Pons (tissue), 1 donor: ENCODE measurements around the gene RUNX2.
A peak's percentile ranks its signal among the peaks of the same experiment; 100 is the strongest.
"Not testable (repeated sequence)": the region's sequence is repeated elsewhere in the genome, so short reads cannot be mapped to it uniquely, and the experiment has no call there.

Experiments
- DNase-seq: peaks from one replicate; pipeline ENCODE4 v3.0.0-alpha.2; 2016; ENCODE audit warnings: low spot score

The RUNX2 gene

DNA sequence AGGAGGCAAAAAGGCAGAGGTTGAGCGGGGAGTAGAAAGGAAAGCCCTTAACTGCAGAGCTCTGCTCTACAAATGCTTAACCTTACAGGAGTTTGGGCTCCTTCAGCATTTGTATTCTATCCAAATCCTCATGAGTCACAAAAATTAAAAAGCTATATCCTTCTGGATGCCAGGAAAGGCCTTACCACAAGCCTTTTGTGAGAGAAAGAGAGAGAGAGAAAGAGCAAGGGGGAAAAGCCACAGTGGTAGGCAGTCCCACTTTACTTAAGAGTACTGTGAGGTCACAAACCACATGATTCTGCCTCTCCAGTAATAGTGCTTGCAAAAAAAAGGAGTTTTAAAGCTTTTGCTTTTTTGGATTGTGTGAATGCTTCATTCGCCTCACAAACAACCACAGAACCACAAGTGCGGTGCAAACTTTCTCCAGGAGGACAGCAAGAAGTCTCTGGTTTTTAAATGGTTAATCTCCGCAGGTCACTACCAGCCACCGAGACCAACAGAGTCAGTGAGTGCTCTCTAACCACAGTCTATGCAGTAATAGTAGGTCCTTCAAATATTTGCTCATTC, at the start of gene RUNX2:
RUNX2 (plus strand) TSS at position 375 of the 567 bp plus-strand sequence. CDS start 397 bp downstream, outside the sequence.
- peak; percentile 56 for DNase-seq

DNA sequence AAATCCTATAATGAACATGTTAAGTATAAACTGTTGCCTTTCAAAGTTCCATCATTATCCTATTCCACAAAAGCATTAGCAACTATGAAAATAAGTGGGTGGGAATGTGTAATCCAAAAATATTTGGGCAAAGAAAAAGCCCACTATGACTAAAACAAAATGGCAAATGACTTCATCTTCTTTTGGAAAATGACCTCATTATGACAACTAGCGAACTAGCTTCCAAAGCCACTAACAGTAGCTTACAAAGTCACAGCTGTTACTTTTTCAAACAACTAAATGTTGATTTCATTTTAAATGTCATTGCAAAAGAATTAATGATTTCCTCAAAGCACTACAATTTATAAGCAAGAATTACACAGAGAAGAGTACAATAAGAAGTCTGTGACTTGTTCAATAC, 49.8 kb upstream of the RUNX2 start:
- DNase-seq, result no peak

DNA sequence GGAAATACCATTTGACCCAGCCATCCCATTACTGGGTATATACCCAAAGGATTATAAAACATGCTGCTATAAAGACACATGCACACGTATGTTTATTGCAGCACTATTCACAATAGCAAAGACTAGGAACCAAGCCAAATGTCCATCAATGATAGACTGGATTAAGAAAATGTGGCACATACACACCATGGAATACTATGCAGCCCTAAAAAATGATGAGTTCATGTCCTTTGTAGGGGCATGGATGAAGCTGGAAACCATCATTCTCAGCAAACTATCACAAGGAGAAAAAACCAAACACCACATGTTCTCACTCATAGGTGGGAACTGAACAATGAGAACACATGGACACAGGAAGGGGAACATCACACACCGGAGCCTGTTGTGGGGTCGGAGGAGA, 41.4 kb upstream of the RUNX2 start:
- not testable (repeated sequence) for DNase-seq

DNA sequence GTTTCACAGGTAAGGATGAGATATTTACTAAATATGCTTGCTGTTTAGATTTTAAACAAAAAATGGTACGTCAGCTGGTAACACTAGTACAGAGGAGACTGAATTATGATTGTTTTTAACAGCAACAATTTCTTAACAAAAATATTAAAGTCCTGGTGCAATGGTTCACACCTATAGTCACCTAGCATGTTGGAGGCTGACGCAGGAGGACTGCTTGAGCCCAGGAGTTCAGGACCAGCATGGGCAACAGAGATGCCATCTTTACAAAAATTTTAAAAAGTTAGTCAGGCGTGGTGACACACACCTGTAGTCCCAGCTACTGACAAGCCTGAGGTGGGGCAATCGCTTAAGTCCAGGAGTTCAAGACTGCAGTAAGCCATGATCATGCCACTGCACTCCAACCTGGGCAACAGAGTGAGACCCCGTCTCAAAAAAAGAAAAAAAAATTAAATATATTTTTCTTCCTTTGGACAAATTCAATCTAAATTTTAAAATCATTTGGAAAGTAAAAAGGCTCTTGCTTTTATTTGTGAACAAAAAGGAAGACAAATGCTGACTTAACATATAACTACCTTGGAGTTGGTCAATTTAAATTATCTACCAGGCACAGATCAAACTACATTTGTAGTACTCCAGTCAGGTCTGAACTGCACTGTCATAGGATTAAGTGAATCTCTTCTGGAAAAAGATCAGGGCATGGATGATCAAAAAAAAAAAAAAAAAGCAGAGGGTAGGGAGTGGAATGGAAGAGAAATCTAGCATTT, 38.2 kb upstream of the RUNX2 start:
- no peak for DNase-seq

DNA sequence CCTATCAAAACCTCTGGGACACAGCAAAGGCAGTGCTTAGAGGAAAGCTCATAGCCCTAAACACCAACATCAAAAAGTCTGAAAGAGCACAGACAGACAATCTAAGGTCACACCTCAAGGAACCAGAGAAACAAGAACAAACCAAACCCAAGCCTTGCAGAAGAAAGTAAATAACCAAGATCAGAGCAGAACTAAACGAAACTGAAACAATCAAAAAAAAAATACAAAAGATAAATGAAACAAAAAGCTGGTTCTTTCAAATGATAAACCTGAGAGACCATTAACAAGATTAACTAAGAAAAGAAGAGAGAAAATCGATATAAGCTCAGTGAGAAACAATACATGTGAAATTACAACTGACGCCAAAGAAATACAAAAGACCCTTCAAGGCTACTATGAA, 34.8 kb upstream of the RUNX2 start:
- DNase-seq, result no peak

DNA sequence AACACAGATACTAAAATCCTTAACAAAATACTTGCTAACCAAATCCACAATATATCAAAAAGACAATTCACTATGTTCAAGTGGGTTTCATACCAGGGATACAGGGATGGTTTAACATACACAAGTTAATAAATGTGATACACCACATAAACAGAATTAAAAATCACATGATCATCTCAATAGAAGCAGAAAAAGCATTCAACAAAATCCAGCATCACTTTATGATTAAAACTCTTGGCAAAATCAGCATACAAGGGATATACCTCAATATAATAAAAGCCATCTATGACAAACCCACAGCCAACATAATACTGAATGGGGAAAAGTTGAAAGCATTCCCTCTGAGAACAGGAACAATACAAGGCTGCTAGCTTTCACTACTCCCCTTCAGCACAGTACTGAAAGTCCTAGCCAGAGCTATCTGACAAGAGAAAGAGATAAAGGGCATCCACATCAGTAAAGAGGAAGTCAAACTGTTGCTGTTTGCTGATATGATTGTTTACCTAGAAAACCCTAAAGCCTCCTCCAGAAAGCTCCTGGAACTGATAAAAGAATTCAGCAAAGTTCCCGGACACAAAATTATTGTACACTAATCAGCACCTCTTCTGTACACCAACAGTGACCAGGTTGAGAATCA, 33.9 kb upstream of the RUNX2 start:
- DNase-seq, result not testable (repeated sequence)

DNA sequence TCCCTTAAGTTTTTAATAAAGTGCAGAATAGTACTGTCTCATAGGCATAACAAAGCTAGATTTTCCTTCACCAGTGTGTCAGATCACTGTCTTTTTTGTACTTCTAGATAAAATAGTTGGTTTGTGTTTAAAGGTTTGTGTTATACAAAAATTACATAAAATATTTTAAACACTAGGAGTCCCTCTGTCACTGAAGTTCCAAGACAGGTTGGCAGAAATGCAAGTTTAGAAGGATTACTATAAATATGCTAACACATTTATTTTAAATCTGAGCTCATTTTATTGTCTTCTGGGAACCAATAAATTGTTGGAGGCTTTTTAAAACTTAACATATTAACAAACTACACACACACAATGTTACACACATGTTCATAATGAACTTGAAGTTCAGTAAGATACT, 30.8 kb upstream of the RUNX2 start:
- no peak for DNase-seq

DNA sequence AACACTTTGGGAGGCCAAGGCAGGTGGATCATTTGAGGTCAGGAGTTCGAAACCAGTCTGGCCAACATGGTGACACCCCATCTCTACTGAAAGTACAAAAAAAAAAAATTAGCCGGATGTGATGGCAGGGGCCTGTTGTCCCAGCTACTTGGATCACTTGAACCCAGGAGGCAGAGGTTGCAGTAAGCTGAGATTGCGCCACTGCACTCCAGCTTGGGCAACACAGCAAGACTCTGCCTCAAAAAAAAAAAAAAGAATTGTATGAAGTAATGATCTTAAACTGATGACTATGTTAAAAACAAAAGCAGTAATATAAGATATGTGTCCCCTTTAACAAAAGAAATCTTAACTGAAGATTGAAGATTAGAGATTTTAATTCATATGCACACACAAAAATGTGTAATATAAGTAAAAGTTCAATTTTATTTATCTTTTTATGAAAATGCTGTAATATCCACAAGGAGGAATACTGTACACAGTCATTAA, 29.0 kb upstream of the RUNX2 start:
- no peak for DNase-seq

DNA sequence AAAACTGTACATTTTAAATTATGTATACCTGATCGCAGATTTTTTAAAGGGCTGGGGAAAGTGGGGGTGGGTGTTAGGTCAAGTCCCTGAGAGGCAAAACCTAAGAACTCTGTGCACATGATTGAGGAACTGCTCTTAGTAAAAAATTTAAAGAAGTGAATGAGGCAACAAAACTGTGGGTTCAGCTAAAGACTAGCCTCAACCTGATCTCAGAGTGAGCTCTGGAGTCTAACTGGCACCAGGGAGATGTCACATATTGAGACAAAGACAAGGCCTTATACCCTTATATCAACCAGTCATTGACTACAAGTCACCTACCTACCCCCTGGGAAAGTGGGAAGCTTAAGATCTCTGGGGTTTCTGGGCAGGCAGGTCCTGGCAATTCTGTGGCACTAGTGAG, 27.4 kb upstream of the RUNX2 start:
- no peak for DNase-seq

DNA sequence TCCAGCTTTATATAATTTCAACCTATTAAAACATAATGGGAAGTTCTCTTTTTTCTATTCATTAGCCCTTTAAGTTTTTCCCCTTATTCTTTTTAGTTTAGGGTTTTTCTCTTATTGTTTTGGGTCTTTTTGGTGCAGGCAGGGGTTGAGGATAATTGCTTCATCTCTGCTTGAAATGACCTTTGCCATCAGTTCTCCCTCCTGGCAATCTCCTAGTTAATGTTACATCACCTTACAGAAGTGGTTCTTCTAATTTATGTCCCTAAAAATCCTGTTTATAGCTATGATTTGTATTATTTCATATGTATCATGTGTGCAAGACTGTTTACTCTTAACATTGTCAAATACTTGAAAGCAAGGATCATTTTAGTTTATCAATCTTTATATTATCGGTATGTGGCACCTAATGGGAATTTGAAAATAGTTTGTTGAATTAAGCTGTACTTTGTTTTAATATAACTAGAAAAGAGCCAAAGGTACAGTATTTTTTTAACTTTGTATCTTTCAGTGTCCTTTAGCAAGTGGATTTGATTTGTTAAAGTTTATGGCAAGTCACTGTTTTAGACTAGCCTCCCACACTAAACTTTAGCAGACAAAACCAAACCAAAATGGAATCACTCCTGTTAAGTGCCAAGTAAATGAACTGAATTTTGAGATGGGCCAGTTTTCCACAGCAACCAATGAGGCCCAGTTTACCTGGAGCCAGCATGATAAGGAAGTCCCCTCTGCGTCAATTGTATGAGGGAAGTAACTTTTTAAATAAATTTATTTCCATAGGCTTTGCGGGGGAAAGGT, 26.6 kb upstream of the RUNX2 start:
- no peak for DNase-seq

DNA sequence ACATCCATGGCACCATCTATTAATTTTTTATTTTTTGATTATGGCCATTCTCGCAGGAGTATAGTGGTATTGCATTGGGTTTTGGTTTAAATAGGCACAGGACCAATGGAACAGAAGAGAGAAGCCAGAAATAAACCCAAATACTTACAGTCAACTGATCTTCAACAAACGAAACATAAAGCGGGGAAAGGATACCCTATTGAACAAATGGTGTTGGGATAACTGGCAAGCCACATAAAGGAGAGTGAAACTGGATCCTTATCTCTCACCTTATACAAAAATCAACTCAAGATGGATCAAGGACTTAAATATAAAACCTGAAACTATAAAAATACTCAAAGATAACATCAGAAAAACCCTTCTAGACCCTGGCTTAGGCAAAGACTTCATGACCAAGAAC, 25.3 kb upstream of the RUNX2 start:
- DNase-seq, result no peak

DNA sequence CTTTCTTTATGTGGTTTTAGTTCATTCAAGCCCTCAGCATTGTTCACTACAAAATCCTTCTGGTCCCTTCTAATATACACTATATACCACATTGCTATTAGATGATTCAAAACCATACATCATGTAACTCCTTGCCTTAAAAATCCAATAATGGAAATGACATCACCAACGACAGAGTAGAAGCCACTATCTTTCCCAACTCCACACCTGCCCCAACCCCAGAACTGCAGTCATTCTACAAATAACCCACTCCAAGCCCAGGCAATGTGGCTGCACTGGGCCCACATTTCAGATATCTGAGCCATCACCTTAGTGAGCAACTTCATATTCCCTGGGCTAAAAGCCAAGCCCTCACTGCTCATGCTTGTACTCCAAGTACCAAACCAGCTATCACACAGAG, 22.6 kb upstream of the RUNX2 start:
- no peak for DNase-seq

DNA sequence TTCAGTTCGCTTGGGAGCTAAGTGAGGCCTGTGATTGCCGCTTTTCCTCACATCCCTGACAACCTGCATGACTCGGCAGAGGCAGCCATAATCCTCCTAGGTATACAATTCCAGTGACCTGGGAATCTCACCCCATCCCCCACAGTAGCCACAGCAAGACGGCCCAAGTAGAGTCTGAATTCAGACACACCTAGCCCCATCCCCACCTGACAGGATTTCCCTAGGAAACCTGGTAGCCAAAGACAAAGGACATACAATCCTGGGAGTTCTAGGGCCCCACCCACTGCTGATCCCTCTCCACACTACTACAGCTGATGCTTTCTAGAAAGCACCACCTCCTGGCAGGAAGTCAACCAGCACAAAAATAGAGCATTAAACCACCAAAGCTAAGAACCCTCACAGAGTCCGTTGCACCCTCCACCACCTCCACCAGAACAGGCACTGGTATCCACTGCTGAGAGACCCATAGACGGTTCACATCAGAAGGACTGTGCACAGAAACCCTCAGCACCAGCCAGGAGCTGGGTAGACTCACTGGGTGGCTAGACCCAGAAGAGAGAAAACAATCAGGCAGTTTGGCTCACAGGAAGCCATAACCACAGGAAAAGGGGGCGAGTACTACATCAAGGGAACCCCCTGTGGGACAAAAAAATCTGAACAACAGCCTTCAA, 17.9 kb upstream of the RUNX2 start:
- DNase-seq, result no peak

DNA sequence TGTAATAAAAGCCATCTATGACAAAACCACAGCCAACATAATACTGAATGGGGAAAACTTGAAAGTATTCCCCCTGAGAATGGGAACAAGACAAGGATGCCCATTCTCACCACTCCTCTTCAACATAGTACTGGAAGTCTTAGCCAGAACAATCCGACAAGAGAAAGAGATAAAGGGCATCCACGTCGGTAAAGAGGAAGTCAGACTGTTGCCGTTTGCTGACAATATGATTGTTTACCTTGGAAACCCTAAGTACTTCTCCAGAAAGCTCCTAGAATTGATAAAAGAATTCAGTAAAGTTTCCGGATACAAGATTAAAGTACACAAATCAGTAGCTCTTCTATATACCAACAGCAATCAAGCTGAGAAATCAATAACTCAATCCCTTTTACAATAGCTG, 14.0 kb upstream of the RUNX2 start:
- DNase-seq, result no peak

DNA sequence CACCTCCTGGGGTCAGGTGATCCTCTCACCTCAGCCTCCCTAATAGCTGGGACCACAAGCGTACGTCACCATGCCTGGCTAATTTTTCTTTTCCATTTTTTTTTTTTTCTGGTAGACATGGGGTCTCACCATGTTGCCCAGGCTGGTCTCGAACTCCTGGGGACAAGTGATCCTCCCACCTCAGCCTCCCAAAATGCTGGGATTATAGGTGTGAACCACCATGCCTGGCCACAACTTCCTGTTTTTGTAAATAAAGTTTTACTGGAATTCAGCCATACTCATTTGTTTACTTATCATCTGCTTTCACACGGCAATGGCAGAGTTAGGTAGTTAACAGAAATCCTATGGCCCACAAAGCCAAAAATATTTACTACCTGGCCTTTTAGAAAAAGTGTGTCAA, 7.8 kb upstream of the RUNX2 start:
- DNase-seq, result no peak

DNA sequence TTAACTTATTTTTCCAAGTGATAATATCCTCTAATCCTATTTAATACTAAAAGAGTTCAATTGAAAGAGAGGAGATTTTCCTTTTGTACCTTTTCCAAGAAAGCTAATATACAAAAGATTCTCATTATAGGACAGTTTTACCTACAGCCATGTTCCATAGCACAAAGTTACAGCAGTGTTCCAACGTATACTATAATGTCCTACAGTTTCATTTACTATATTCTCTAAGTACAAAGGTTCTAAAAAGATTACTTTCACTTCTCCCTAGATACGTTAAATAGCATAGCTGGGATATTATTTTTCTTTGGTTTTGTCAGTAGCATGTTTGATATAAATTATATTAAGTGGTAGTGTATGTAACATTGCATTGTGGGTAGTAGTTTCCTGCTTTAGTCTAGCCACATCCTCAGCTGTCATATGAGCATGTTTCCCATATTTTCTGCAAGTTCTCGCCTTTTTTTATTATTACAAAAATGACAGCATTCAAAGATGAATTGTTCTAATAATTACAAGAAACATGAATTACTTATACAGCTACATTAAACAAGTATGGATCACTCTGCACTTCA, 4.4 kb upstream of the RUNX2 start:
- no peak for DNase-seq

DNA sequence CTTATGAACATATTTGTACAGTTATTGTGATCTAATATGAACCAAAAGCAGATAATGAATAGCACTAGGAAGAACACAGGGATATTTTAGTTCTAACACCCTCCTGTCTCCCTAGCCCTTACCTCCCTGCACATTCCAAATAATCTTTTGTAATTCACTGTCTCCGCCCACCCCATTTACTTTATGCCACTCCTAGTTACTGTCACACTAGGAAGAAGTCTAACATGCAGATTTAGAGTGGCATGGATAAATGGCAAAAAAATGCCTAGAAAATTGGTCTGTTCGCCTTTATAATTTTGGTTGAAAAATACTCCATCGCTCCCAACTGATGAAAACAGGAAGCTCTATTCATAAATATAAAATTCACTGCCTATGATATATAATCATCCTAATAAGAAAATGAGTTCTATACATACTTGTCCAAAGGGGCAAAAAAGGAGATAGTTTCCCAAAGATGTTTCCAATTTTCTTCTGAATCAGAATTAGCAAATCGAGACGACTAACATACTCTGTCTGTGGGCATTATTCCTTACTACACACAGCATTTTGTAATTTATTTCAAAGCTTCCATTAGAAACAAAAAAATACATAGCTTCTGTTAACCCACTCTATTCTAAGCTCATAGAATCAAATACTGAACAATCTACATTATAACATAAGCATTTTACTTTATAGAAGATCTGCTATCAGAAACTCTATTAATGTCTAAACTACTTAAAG, 1.3 kb upstream of the RUNX2 start:
- DNase-seq, result no peak

DNA sequence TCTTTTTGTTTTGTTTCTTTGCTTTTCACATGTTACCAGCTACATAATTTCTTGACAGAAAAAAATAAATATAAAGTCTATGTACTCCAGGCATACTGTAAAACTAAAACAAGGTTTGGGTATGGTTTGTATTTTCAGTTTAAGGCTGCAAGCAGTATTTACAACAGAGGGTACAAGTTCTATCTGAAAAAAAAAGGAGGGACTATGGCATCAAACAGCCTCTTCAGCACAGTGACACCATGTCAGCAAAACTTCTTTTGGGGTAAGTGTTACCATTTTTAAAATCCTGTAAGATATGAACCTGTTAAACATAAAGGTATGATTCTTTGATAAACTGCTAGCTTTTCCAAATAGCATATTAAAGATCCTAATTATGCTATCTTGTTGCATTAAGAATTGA, 393 bp downstream of the RUNX2 start:
- no peak for DNase-seq

DNA sequence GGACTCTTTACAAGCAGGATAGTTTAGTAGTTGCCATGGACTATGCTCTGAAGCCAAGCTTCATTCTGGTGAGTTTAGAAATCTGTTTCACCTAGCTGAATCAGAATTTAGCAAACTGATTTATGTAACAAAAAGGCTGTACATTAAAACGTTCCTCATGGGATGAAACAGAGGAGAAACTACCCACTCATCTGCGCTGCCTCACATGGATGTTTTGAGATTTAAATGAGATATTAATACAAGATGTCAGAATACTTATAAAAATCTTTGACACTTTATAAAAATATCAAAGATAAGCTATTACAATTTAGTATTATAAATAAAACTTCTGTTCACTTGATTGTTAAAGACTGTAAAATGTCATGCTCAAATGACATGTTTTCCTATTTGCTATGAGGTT, 16.8 kb downstream of the RUNX2 start:
- DNase-seq, result no peak

DNA sequence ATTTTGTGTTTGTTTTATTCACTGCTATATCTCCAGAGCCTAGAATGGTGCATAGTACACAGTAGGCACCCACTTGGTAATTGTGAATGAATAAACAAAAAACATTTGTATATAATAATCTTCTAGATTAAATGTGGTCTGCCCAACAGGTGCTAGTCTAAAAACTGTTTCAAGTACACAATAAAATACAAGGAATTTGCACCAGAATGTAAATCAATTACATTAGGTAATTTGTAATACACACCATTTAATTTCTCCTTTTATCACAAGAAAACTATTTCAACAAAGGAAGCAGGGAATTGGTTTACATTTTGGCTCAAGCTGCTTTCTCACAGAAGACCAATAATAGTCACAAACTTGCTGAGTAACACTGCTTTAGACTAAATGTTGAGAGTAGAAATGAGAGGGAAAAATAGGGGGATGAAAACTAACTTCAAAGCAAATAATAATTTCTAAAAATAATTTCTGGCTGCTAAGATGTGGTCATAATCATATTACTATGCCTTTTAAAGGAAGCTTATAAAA, 22.1 kb downstream of the RUNX2 start:
- no peak for DNase-seq

DNA sequence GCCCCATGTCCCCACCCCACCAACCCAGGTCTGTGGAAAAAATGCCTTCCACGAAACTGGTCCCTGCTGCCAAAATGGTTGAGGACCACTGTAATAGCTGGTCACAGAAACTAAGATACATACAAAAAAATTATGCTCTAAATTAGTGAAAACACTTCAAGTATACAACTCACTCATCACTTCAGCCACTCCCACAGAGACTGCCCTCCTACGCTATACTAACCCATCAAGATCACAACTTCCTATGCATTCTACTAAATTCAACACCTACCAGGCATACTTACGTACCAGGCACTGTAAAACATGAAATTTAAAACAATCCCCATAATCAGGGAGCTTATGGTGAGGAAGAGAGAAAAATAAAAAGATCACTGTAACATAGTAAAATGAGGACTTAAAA, 22.9 kb downstream of the RUNX2 start:
- DNase-seq, result no peak
